NK-92 (cell line): Measurements from ENCODE around the gene VPREB3.

Experiments
- DNase-seq: peaks from one replicate; lab custom pipeline; 2025; ENCODE audit not compliant: unreplicated experiment; lab: John Stamatoyannopoulos, UW

The VPREB3 gene

DNA sequence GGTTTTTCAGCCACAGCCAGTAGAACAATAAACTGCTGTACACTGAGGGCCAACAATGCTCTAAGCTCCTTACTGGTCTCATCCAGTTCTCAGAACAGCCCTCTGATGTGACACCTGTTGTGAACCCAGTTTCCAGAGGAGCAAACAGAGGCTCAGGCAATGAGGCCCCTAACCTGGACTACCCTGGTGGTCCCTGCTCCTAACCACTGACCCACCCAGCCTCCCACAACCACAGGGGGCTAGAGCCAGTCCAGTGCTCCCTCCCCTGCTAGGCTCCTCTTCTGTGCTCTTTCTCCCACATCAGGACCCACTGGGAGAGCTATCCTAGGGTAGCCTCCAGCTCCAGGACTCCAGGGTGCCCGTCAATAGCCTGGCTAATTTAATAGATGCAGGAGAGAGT is 28.5 kb upstream of the VPREB3 start:
- DNase-seq = no peak

DNA sequence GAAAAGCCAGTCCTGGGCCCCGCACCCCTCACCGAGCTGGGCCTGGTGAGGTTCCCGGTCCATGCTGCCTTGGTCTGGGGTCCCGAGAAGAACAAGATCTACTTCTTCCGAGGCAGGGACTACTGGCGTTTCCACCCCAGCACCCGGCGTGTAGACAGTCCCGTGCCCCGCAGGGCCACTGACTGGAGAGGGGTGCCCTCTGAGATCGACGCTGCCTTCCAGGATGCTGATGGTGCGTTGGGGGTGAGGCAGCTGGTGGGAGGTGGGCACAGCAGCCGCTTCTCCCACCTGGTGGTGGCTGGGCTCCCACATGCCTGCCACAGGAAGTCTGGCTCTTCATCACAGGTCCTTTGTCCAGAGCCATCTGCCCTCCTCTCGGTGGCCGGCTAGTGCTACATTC is 28.0 kb upstream of the VPREB3 start:
- no peak for DNase-seq

DNA sequence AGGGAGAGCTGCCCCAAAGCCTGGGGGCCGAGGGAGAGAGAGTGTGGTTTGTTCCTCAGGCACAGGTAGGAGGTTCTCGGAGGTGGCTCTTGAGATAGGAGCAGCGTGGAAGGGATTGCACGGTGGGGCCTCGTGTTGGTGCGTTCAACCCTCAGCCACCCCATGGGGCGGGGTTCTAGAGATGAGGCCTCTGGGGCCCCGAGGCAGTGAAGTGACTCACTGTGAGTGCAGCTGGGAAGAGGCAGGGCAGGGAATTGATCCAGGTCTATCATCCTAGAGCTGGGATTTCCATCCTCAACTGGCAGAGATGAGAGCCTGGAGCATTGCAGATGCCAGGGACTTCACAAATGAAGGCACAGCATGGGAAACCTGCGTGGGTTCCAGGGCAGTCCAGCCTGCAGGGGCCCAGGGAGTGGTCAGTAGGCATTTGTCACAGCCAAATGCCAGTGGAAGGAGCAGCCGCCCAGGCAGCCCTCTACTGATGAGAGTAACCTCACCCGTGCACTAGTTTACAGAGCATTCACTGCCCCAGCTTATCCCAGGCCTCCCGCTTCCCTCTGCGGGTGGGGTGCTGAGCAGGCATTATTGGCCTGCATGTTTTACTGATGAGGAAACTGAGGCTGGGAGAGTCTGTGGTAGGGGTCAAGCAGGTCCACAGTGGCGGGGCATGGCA is 27.4 kb upstream of the VPREB3 start:
- no peak for DNase-seq

DNA sequence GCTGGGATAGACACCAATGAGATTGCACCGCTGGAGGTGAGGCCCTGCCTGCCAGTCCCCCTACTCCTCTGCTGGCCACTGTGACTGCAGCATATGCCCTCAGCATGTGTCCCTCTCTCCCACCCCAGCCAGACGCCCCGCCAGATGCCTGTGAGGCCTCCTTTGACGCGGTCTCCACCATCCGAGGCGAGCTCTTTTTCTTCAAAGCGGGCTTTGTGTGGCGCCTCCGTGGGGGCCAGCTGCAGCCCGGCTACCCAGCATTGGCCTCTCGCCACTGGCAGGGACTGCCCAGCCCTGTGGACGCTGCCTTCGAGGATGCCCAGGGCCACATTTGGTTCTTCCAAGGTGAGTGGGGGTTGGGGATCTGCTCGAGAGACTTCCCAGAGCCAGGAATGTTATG is 26.8 kb upstream of the VPREB3 start:
- no peak for DNase-seq

DNA sequence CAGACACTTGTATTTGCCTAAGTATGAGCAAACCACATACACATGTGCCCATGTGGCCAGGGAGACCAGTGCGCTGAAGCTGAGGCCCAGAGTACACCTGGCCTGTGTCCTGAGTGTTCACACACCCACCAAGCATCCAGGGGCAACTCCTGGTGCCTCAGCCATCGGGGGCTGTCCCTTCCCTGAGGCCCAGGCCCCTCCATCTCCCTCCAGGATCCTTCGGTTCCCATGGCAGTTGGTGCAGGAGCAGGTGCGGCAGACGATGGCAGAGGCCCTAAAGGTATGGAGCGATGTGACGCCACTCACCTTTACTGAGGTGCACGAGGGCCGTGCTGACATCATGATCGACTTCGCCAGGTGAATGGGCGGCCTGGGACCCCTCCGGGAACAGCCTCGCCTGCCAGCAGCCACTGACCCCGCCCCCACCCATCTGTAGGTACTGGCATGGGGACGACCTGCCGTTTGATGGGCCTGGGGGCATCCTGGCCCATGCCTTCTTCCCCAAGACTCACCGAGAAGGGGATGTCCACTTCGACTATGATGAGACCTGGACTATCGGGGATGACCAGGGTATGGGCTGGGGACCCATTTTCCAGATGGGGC is 26.0 kb upstream of the VPREB3 start:
- no peak for DNase-seq

DNA sequence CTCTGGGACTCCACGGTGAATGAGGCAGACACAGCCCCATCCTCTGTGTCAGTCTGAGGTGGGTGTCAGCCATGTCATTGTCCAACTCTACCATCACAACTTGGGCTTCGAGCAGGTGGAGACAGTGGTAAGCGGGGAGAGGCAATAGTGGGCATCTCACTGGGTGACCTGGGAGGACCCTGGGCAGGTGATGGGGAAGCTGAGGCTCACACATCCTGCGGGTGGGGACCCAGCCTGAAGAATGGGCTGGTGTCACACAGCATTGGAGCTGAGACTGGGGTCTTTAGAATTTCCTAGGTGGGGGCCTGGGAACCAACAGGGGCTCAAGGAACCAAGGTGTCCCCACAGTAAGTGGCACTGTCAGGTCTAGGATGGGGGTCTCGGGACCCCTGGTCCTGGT is 25.5 kb upstream of the VPREB3 start:
- no peak for DNase-seq

DNA sequence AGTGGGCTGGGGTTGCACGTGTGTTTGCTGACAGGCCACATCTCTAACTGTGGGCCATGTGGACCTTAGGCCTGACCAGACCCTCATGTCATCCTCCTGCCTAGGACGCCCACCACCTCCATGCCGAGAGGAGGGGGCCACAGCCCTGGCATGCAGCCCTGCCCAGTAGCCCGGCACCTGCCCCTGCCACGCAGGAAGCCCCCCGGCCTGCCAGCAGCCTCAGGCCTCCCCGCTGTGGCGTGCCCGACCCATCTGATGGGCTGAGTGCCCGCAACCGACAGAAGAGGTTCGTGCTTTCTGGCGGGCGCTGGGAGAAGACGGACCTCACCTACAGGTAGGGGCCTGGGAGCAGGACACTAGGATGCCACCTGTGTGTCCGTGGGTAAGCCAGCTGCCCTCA is 24.9 kb upstream of the VPREB3 start:
- no peak for DNase-seq

DNA sequence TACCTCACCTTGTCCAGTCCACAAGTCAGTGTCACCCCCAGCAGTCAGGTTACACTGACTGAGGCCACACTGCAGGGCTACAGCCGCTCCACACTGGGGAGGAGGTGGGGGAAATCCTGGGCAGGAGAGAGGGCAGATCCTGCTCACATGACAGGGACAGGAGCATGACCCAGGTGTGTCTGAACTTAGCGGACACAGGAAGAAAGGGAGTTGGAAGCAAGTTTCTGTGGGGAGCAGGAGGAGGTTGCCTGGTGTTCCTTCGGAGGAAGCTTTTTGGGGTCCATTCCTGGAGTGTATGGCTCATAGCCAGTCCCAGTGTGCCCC is 24.3 kb upstream of the VPREB3 start:
- no peak for DNase-seq

DNA sequence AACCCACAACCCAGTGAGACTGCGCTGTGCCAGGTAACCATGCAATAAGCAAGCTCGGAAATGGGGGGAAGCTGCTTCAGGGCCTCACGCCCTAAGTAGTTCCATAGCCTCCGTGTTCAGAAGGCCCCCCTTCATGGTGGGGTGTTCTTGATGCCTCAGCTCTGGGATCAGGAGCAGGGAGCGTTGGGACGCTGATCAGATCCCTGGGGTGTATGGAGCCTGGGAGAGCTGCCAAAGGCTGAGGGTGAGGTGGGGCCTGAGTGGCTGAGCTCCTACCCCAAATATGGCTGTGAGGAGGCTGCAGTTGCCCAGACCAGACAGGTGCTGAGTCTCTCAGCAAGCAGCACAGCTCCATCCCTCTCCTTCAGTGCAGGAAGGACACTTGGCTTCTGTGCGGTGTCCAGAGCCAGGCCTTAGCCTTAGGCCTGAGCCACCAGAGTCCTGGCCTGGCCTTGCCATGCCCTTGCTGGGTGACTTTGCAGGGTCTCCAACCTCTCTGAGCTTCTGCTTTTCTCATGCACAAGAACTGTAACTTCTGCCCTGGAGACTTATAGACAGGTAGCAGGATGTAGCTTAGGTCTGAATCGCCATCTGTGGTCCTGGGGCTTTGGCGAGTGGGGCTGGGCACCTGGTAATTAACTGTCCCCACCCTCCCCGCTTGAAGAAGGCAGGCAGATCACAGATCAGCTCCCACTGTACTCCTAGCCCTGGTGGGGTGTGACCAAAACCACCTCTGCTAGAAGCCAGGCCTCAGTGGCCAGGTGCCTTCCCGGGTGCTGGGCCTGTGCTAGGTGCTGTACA is 23.8 kb upstream of the VPREB3 start:
- no peak for DNase-seq

DNA sequence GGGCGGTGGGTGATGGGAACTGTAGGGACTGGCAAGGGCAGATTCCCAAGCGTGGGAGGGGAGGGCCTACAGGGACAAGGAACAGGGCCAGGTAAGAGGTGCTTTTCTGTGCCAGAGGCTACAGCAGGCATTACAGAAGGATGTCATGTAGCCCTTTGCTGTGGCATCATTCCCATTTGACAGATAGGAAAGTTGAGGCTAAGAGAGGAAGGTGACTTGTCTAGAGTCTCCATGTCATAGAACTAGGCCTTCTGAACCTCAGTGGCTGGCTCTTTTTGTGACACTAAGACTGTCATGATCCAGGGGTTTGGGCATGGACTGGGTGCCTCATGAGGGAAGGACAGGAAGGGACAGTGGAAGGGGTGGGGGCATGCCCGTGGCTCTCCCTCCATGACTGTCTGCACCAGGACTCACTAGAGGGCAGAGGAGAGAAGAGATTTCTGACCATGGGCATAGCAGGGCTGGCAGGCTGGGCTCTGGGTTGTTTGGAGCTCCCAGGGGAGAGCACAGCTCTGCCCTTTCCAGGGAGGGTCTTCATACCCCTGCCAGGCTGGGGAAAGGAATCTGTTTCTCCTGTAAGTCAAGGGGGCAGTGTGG is 21.7 kb upstream of the VPREB3 start:
- DNase-seq = no peak

DNA sequence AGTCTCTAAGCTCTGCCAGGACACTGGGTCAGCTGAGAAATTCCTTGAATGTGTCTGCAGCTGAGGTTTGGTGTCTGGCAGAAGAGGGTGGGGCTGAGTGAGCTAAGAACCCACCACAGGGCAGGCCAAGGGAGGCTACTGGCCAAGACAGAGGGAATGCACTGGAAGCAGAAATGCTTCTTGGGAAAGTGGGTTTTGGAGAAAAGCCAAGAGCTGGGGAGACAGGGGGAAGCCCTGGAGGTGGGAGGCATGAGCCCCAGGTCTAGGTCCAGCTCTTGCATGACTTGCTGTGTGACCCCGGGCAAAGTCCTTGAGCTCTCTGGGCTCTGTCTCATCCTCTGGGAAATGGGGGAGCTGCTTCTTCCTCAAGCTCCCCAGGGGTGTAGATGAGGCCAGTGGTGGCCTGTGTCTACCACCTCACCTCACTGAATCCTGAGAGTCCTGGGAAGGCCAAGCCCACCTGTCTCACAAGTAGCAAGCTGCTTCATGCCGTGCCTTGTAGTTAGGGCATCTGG is 20.8 kb upstream of the VPREB3 start:
- no peak for DNase-seq

DNA sequence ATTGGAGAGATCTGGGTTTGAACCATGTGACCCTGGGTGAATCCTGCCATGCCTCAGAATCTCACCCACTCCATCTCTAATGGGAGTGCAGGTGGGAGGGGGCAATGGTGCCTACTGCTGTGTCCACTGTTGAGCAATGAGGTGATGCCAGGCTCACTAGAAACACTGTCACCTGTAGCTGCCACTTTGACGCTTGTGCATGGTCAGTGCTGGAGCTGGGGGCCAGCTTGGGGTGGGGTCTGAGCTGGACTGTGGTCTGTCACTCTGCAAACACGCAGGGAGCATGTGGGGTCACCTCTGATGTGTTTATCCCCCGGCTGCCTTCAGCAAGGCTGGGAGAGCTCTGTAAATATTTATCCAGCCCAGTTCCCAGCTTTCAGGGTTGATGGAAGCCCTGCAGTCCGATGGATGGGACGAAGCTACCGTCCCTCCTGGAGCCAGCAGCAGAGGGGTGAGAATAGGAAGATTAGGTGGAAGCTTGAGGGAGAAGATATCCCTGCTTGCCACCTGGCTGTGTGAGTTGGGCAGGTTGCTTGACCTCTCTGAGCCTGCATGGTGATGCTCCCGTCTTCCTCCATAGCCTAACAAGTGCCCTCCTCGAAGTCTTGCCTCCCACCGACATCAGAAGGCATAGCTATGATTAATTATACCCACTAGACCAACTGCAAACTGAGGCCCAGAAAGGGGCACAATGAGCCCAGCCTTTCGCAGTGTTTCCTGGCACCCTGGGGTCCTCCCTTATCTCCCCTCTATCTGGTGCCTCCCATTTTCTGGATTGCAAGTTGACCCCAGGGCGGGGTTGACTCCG is 20.1 kb upstream of the VPREB3 start:
- no peak for DNase-seq

DNA sequence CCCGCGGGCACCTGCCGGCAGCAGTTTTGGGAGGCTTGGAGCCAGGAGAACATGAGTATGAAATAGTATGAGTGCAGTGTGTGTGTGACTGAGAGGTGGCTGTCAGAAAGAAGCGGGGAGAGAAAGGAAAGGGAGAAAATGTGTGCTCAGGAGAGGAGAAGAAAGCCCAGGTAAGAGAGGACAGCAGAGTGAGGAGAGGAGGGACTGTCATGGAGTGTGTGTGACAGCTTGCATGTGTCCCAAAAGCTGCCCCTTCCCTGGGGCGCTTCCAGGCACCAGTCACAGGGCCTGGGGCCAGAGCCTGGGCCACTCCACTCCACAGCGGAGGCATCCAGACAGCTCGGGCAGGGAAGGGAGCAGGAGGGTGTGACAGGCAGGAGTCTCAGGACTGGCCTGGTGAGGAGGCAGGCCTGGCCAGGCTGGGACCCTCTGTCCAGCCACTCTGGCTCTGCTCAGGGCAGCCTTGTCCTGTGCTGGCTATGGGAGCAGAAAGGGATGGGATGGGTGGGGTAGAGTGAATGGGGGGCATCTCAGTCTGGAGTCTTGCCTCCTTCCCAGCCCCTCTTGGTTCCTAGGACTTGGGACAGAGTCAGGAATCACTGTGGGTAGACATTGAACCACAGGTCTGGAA is 19.4 kb upstream of the VPREB3 start:
- DNase-seq = no peak

DNA sequence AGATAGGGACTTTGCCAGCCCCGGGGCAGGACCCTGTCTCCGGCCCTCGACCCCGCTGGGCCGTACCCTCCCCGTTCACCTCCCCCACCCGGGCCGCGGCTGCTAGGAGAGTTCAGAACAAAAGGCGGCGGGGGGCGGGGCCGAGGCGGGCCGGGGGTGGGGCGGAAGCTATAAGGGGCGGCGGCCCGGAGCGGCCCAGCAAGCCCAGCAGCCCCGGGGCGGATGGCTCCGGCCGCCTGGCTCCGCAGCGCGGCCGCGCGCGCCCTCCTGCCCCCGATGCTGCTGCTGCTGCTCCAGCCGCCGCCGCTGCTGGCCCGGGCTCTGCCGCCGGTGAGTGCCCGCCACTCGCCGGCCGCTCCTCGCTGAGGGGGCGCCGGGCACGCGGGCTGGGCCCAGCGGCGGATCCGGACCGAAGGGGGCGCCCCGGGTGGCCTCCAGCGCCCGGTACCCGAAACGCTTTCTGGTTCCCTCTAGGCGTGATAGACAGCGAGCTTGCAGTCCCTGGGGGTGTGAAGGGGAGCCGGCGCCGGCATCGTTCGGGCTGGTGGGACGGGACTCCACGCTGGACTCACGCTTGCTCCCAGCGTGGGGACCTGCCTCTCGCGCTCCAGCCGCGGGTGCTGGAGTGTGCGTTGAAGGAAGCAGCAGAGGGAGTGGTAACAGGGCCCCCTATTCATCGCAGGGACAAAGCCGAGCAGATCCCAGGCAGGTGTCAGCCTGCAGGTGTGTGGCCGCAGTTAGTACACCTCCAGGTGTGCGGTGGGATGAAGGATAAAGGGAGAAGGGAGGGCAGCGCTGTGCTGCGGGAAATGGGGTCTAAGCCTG is 18.6 kb upstream of the VPREB3 start, which contains the start of gene MMP11:
MMP11 (plus strand) TSS at position 201 of the 825 bp plus-strand sequence; CDS start at position 223, 22 bp downstream.
- DNase-seq = no peak

DNA sequence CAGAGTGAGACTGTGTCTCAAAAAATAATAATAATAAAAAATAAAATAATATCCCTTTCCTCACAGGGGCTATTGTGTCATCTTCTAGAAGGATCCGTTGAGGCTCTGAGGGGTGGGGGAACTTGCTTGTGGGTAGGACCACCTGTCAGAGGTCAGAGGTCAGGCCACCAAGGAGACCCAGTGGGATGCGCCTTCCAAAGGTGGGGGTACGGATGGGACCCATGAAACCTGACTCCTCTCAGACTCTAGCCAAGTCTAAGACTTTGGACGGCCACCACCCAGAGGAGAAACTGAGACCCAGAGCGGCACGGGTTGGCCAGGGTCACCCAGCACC is 18.1 kb upstream of the VPREB3 start:
- DNase-seq = no peak

DNA sequence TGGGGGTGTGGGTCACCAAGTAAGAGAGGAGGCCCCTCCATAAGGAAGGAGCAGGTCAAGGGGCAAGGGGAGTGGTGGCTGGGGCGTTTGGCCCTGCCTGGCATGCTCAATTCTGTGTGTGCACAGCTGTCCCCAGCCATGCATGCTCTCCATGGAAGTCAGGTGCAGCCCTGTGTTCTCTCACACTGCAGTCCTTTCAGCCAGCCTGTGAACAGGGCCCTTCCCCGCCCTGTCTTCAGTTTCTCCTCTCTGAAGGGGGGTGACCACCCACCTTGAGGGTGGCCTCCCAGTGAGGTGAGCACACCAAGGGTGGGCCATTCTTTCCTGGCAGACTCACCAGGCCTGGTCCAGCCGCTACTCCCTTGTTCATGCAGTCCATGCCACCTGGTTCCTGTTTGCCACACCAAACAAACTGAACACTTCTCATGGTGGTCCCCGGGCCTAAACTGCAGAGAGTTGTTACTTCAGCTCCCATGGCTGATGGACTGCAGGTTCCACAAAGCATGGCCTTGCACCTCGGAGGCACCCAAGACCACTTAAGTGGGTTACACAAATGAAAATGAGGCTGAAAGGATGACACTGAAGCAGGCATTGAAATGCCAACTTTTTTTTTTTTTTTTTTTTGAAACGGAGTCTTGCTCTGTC is 15.2 kb upstream of the VPREB3 start:
- DNase-seq = no peak

DNA sequence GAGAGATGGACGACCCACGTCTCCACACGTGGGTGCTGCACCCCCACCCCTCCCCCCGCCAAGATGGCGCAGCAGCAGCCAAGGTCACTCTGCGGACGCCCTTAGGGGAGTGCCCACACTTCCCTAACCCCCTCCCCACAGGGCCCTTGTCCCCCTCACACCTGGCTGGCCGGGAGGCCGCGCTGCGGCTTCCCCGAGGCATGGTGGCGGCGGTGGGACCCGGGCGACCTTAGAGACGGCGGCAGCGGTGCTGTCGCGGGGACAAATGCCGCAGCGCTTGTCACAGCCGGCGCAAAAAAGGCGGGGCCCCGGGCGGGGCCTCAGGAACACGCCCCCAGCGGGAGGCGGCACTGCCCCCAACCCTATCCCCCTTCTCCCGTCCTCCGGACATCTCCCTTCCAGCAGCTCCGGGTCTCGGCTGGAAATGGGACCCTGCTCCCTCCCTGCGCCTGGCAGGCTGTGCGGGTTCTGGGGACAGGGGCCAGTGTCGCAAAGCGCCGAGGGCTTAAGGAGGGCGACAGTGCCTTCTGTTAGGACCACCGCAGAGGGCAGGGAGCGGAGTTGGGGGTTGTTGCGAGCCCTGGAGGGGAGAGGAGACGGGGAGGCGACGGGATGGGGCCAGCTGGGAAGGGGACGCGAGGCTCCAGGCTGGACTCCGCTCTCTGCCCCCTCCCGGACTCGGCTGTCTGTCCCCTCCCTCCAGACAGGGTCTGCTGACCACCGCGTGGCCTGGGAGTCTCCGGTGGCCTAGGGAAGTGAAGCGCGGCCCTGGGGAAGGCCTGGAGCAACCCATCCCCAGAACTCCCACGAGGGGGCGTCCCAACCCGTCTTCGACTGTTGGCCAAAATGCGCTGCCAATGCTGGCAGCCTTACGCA is 13.7 kb upstream of the VPREB3 start, which contains the start of gene CHCHD10:
CHCHD10 (minus strand) TSS at position 300 of the 876 bp plus-strand sequence; CDS start at position 202, 98 bp downstream.
- DNase-seq = no peak

DNA sequence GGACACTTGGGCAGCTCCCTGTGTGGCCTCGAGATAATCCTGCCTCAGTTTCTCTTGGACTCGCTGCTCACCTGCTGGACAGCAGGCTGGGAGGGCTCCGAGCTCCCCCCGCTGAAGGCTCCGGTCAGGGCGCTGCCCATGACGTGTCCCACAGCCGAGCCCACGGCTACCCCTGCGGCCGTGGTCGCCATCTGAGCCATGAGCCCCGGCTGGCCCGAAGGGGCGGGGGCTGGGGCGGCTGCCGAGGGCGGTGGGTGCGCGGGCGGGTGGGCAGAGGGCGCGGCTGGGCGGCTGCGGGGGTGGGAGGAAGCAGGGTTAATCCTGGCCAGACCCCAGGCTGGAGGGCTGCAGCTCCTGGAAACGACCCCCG is 13.1 kb upstream of the VPREB3 start:
- no peak for DNase-seq
